ENCODE measurements around the gene AGBL1.

DNA sequence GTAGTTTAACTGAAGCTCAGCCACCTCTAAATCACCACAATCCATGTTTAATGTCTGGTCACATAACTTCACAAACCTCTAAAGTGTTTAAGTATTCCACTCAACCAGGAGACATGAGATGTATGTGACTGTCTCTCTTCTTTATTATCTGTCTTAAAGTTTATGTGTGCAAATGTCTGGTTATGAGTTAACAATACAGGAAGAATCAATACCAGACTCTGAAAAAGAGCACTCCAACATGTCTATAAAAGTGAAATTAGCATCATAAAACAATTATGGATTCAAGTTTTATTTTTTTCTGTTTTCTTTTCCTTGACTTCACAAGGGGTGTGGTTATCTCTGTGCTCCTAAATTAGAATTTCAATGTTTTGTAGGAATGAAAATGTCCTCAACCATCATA lies 44.8 kb upstream of the AGBL1 start:
- TF ChIP-seq, protein P1, sequence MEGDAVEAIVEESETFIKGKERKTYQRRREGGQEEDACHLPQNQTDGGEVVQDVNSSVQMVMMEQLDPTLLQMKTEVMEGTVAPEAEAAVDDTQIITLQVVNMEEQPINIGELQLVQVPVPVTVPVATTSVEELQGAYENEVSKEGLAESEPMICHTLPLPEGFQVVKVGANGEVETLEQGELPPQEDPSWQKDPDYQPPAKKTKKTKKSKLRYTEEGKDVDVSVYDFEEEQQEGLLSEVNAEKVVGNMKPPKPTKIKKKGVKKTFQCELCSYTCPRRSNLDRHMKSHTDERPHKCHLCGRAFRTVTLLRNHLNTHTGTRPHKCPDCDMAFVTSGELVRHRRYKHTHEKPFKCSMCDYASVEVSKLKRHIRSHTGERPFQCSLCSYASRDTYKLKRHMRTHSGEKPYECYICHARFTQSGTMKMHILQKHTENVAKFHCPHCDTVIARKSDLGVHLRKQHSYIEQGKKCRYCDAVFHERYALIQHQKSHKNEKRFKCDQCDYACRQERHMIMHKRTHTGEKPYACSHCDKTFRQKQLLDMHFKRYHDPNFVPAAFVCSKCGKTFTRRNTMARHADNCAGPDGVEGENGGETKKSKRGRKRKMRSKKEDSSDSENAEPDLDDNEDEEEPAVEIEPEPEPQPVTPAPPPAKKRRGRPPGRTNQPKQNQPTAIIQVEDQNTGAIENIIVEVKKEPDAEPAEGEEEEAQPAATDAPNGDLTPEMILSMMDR (IDR thresholded peaks at IDR 0.05) = no peak
- no peak for TF ChIP-seq EZH2 (IDR thresholded peaks at IDR 0.05)

All from neural progenitor cell (in vitro differentiated cells).